Measurements from ENCODE around the gene RCOR3.

GRCh38 chr1:211345719-211346118 is 86.6 kb downstream of the RCOR3 start:
- TF ChIP-seq CTCF (conservative IDR thresholded peaks at IDR 0.05; ENCODE audit: low read length) (no peak), EZH2phosphoT487 (IDR thresholded peaks at IDR 0.05; ENCODE audit: borderline replicate concordance) (no peak)
